Measurements from ENCODE around the gene PLXNC1. TPM values are rescaled to one million over a fixed set of nuclear protein-coding genes. Genes with fewer than 3 reads are reported as not detected.

Gene PLXNC1
- total and polyA plus RNA-seq, 9 of the 15 experiments (the other 6 are each of a cell fraction or from before 2014, with no cell fraction given) = 0.08 to 0.87 (median 0.28) TPM

GRCh38 chr12:94101738-94102660 lies 46.4 kb upstream of the PLXNC1 start:
- Histone ChIP-seq H3K79me2 (ENCODE audit: control insufficient read depth, insufficient read depth, low read length) (no peaks in the 10 kb centered on the region), H3K4me2 (ENCODE audit: insufficient read depth, low read length) (peak overlapping the region; percentile 93), H2AFZ (ENCODE audit: low read depth, low read length) (peak overlapping the region; percentile 97), H3K9ac (ENCODE audit: insufficient read depth in 1 of 2, low read depth in 2 of 2, low read length in 2 of 2) (peak overlapping the region; percentile 52 to 88; a peak in 3 of 4 replicates), H3K27ac (ENCODE audit: extremely low read depth, low read depth, low read length) (no peak overlapping the region), H3K27me3 (ENCODE audit: control insufficient read depth in 2 of 2, insufficient read depth in 2 of 2, low read length in 2 of 2) (no peaks in the 10 kb centered on the region), H3K9me1 (ENCODE audit: control insufficient read depth, insufficient read depth, low read length) (no peaks in the 10 kb centered on the region), H3K36me3 (ENCODE audit: control insufficient read depth, insufficient read depth, low read length) (no peaks in the 10 kb centered on the region), H4K20me1 (replicated peaks; ENCODE audit: control insufficient read depth, insufficient read depth, low read length) (0 out of 2 replicates have a peak, but pooled peaks cover 4% of the 10 kb centered on the region), H3K9me3 (replicated peaks; ENCODE audit: control insufficient read depth, insufficient read depth, low read depth, low read length) (no peaks in the 10 kb centered on the region), H3K4me1 (replicated peaks in 1 of 2; ENCODE audit: control insufficient read depth in 2 of 2, insufficient read depth in 2 of 2, low read length in 2 of 2) (peaks cover 14 to 18% of the 10 kb centered on the region in 2 experiments), H3K4me3 (peak overlapping the region; percentile 41)
- ChIA-PET POLR2A (interaction anchor here (0.6 to 2.1 kb wide), 8 partner anchors 11 to 694 kb away, joined by 3 to 5 read pairs (median 4); partner anchors contain the start of gene SOCS2), CTCF (ENCODE audit: low intra/inter-chr PET ratio) (interaction anchor here (0.6 to 4.8 kb wide), 13 partner anchors 10 to 1316 kb away, joined by 3 to 62 read pairs (median 4); no protein-coding TSS in a partner anchor)
- in situ Hi-C loops (cut with MboI) (loop anchor here (5.0 to 25.0 kb wide), 5 partner anchors 345 to 1315 kb away; no protein-coding TSS in a partner anchor), intact Hi-C loops (cut with micrococcal nuclease) (loop anchor here (1.0 to 10.0 kb wide), 8 partner anchors 27 to 1527 kb away; no protein-coding TSS in a partner anchor)
- 7% methylated on average over 44 of the region's 50 CpGs for WGBS (ENCODE audit: insufficient coverage, low coverage, missing lambda C conversion rate)
- BruUV-seq (replicated peaks) = no TSS peak
- DNase-seq (ENCODE audit: extremely low read depth in 1 of 4, low spot score in 3 of 4) (peak; percentile 72 to 91 (median 78)), ATAC-seq (peak; percentile 79), FAIRE-seq (peak; percentile 99)
- TF ChIP-seq PBX2 (CRISPR knock-in tag; IDR thresholded peaks at IDR 0.05; ENCODE audit: low read depth) = no peak
- no peak for TF ChIP-seq PBX2 (tag; conservative IDR thresholded peaks at IDR 0.05; ENCODE audit: low read depth)
- peak; percentile 60 for TF ChIP-seq L3MBTL2 (IDR thresholded peaks at IDR 0.05)
- no peak for TF ChIP-seq KAT8 (IDR thresholded peaks at IDR 0.05; ENCODE audit: low read depth)
- no peak for TF ChIP-seq SP1 (CRISPR knock-in tag; IDR thresholded peaks at IDR 0.05)
- no peak for TF ChIP-seq KAT2B (IDR thresholded peaks at IDR 0.05; ENCODE audit: low read depth, low read length)
- TF ChIP-seq ZFP91 (CRISPR knock-in tag; IDR thresholded peaks at IDR 0.05) = no peak
- 0 out of 2 replicates have a peak, but pooled peaks have one; percentile 12 for TF ChIP-seq ZNF592 (IDR thresholded peaks at IDR 0.05)
- 0 out of 2 replicates have a peak, but pooled peaks have one; percentile 36 for TF ChIP-seq ZNF764 (CRISPR knock-in tag; IDR thresholded peaks at IDR 0.05; ENCODE audit: low read depth)
- peak; percentile 46; the same call in 1 of the 2 replicates for TF ChIP-seq ZNF384 (IDR thresholded peaks at IDR 0.05; ENCODE audit: low read depth, low read length)
- no peak for TF ChIP-seq ZFP1 (CRISPR knock-in tag; IDR thresholded peaks at IDR 0.05)

Data from K562 (cell line).